Measurements from ENCODE around the gene NFATC2. TPM values are rescaled to one million over a fixed set of nuclear protein-coding genes. Genes with fewer than 3 reads are reported as not detected.

The NFATC2 gene
- total RNA-seq, 2 donors from 2014 or later = 5.8 to 7.3 TPM

GRCh38 chr20:51378171-51378928, 164.2 kb downstream of the NFATC2 start:
- no peak for DNase-seq
- no peaks in the 10 kb centered on the region for H3K27me3 ChIP-seq
- H3K36me3 ChIP-seq = no peaks in the 10 kb centered on the region
- H3K4me3 ChIP-seq = no peak overlapping the region
- no peaks in the 10 kb centered on the region for H3K9me3 ChIP-seq
- H3K4me1 ChIP-seq = no peaks in the 10 kb centered on the region
- no peak overlapping the region for H3K9ac ChIP-seq (ENCODE audit: low read depth in 2 of 2, low read length in 2 of 2)
- H3K27ac ChIP-seq = no peak overlapping the region
- intact Hi-C loops (cut with DNase I) = loop anchor here (10.0 kb wide), 1 partner anchor 706 kb away; no protein-coding TSS in a partner anchor
- no peak for TF ChIP-seq CTCF (IDR thresholded peaks at IDR 0.05)

- no peak for DNase-seq
- intact Hi-C loops (cut with DNase I) = loop anchor here (10.0 kb wide), 1 partner anchor 708 kb away; no protein-coding TSS in a partner anchor
- no peak overlapping the region for H3K4me3 ChIP-seq
- no peak for TF ChIP-seq CTCF (IDR thresholded peaks at IDR 0.05)
- no peaks in the 10 kb centered on the region for H3K27me3 ChIP-seq
- no peaks in the 10 kb centered on the region for H3K9me3 ChIP-seq
- no peaks in the 10 kb centered on the region for H3K36me3 ChIP-seq
- no peak overlapping the region for H3K27ac ChIP-seq
- H3K4me1 ChIP-seq = no peaks in the 10 kb centered on the region
- no peak overlapping the region for H3K9ac ChIP-seq (ENCODE audit: low read depth in 2 of 2, low read length in 2 of 2)
Measured at GRCh38 chr20:51377132-51377531, 165.4 kb downstream of the NFATC2 start.

- no peak overlapping the region for H3K4me3 ChIP-seq
- H3K36me3 ChIP-seq = no peaks in the 10 kb centered on the region
- H3K4me1 ChIP-seq = no peaks in the 10 kb centered on the region
- intact Hi-C loops (cut with DNase I) = loop anchor here (10.0 kb wide), 1 partner anchor 709 kb away; no protein-coding TSS in a partner anchor
- no peak overlapping the region for H3K9ac ChIP-seq (ENCODE audit: low read depth in 2 of 2, low read length in 2 of 2)
- H3K27me3 ChIP-seq = no peaks in the 10 kb centered on the region
- TF ChIP-seq CTCF (IDR thresholded peaks at IDR 0.05) = no peak
- H3K9me3 ChIP-seq = no peaks in the 10 kb centered on the region
- no peak overlapping the region for H3K27ac ChIP-seq
- no peak for DNase-seq
Measured at GRCh38 chr20:51376111-51376510, 166.4 kb downstream of the NFATC2 start.

- Histone ChIP-seq H3K27me3 (no peaks in the 10 kb centered on the region), H3K27ac (no peak overlapping the region), H3K4me3 (no peak overlapping the region), H3K9me3 (no peaks in the 10 kb centered on the region), H3K9ac (ENCODE audit: low read depth in 2 of 2, low read length in 2 of 2) (no peak overlapping the region), H3K36me3 (no peaks in the 10 kb centered on the region), H3K4me1 (no peaks in the 10 kb centered on the region)
- DNase-seq = no peak
- intact Hi-C loops (cut with DNase I) = loop anchor here (10.0 kb wide), 1 partner anchor 709 kb away; no protein-coding TSS in a partner anchor
- TF ChIP-seq CTCF (IDR thresholded peaks at IDR 0.05) = no peak
Measured at GRCh38 chr20:51375561-51375960, 167.0 kb downstream of the NFATC2 start.

GRCh38 chr20:51374961-51375360, 167.6 kb downstream of the NFATC2 start:
- Histone ChIP-seq H3K9me3 (no peaks in the 10 kb centered on the region), H3K4me1 (no peaks in the 10 kb centered on the region), H3K27ac (no peak overlapping the region), H3K9ac (ENCODE audit: low read depth in 2 of 2, low read length in 2 of 2) (no peak overlapping the region), H3K4me3 (no peak overlapping the region), H3K36me3 (no peaks in the 10 kb centered on the region), H3K27me3 (no peaks in the 10 kb centered on the region)
- intact Hi-C loops (cut with DNase I) = loop anchor here (10.0 kb wide), 1 partner anchor 710 kb away; no protein-coding TSS in a partner anchor
- no peak for TF ChIP-seq CTCF (IDR thresholded peaks at IDR 0.05)
- no peak for DNase-seq
